SK-N-MC (cell line): ENCODE measurements around the gene TRIM32.

ENCODE experiments used
- EZH2 ChIP-seq: fragments of 200-600 bp; sonication (generic); IDR thresholded peaks from one replicate; pipeline ENCODE4 v1.6.1; 2017; ENCODE audit warnings: antibody characterized with exemption
- POLR2AphosphoS5 ChIP-seq: IDR thresholded peaks from 2 replicates; pipeline ENCODE4 v1.6.1; 2012; ENCODE audit warnings: mild to moderate bottlenecking, low read depth, low read length, borderline replicate concordance

- TF ChIP-seq EZH2 (no peak), POLR2AphosphoS5 (no peak)
Measured at GRCh38 chr9:116724123-116724522, 37.0 kb downstream of the TRIM32 start.
